ENCODE results near the gene CARD9. TPM values are rescaled to one million over a fixed set of nuclear protein-coding genes. Genes with fewer than 3 reads are reported as not detected.
"Not testable (repeated sequence)": the region's sequence is repeated elsewhere in the genome, so short reads cannot be mapped to it uniquely, and the experiment has no call there.

The CARD9 gene
- total RNA-seq, 1 donor from 2014 or later: 0.94 TPM

DNA sequence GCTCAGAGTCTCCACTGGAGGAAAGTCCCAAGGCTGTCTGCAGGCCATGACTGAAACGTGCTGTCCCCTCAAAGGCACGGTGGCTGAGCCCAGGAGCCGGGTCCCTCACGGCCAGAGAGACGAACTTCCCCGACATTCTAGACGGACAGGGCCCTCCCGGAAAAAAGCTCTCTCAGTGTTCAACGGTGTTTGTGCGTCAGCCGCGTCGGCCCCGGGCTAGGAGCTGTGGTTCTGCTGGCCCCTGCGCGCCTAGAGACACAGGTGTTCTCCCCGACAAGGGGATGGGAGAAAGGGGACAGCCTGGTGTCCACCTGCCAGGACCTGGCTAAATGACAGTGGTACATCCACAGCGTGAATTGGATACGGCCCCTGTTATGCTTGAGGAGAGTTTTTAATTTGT is 51.9 kb downstream of the CARD9 start:
- DNase-seq (ENCODE audit: extremely low spot score, unreplicated experiment): no peak
- no peaks in the 10 kb centered on the region for H3K36me3 Mint-ChIP-seq (ENCODE audit: unreplicated experiment)
- H3K27me3 Mint-ChIP-seq (ENCODE audit: unreplicated experiment): peaks cover 20% of the 10 kb centered on the region
- no peaks in the 10 kb centered on the region for H3K9me3 Mint-ChIP-seq (ENCODE audit: unreplicated experiment)
- H3K4me3 Mint-ChIP-seq (ENCODE audit: unreplicated experiment): no peak overlapping the region
- H3K4me1 Mint-ChIP-seq (ENCODE audit: unreplicated experiment): peaks cover 23% of the 10 kb centered on the region
- TF ChIP-seq CTCF (IDR thresholded peaks at IDR 0.05): no peak
- H3K27ac Mint-ChIP-seq (ENCODE audit: unreplicated experiment): no peak overlapping the region

DNA sequence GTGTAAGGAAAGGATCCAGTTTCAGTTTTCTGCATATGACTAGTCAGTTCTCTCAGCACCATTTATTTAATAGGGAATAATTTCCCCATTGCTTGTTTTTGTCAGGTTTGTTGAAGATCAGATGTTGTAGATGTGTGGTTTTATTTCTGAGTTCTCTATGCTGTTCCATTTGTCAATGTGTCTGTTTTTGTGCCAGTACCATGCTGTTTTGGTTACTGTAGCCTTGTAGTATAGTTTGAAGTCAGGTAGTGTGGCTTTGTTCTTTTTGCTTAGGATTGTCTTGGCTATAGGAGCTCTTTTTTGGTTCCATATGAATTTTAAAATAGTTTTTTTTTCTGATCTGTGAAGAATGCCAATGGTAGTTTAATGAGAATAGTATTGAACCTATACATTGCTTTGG is 52.5 kb downstream of the CARD9 start:
- H3K4me3 Mint-ChIP-seq (ENCODE audit: unreplicated experiment); H3K36me3 Mint-ChIP-seq (ENCODE audit: unreplicated experiment); H3K27ac Mint-ChIP-seq (ENCODE audit: unreplicated experiment); DNase-seq (ENCODE audit: extremely low spot score, unreplicated experiment); H3K9me3 Mint-ChIP-seq (ENCODE audit: unreplicated experiment): not testable (repeated sequence)
- Mint-ChIP-seq H3K27me3 (ENCODE audit: unreplicated experiment) (peaks cover 20% of the 10 kb centered on the region), H3K4me1 (ENCODE audit: unreplicated experiment) (peaks cover 17% of the 10 kb centered on the region)

- peaks cover 20% of the 10 kb centered on the region for H3K27me3 Mint-ChIP-seq (ENCODE audit: unreplicated experiment)
- not testable (repeated sequence) for H3K4me3 Mint-ChIP-seq (ENCODE audit: unreplicated experiment); DNase-seq (ENCODE audit: extremely low spot score, unreplicated experiment); H3K36me3 Mint-ChIP-seq (ENCODE audit: unreplicated experiment); H3K27ac Mint-ChIP-seq (ENCODE audit: unreplicated experiment); H3K9me3 Mint-ChIP-seq (ENCODE audit: unreplicated experiment); H3K4me1 Mint-ChIP-seq (ENCODE audit: unreplicated experiment)
Measured at GRCh38 chr9:136319955-136320354, 53.5 kb downstream of the CARD9 start.

DNA sequence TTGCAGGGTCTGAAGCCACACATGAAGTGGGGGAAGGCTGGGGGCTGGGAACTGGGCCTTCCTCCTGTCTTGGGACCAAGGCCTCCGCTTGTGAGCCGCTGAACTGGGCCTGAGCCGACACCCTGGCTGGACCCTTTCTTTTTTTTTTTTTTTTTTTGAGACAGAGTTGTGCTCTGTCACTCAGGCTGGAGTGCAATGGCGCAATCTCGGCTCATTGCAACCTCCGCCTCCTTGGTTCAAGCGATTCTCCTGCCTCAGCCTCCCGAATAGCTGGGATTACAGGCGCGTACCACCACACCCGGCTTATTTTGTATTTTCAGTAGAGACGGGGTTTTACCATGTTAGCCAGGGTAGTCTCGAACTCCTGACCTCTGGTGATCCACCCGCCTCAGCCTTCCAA is 54.2 kb downstream of the CARD9 start:
- not testable (repeated sequence) for H3K36me3 Mint-ChIP-seq (ENCODE audit: unreplicated experiment); DNase-seq (ENCODE audit: extremely low spot score, unreplicated experiment); H3K27ac Mint-ChIP-seq (ENCODE audit: unreplicated experiment); H3K4me1 Mint-ChIP-seq (ENCODE audit: unreplicated experiment); H3K4me3 Mint-ChIP-seq (ENCODE audit: unreplicated experiment)
- H3K27me3 Mint-ChIP-seq (ENCODE audit: unreplicated experiment): peaks cover 20% of the 10 kb centered on the region
- H3K9me3 Mint-ChIP-seq (ENCODE audit: unreplicated experiment): peaks cover 11% of the 10 kb centered on the region

GRCh38 chr9:136318776-136319241 is 54.7 kb downstream of the CARD9 start:
- no peak for TF ChIP-seq CTCF (IDR thresholded peaks at IDR 0.05)
- no peak for DNase-seq (ENCODE audit: extremely low spot score, unreplicated experiment)
- Mint-ChIP-seq H3K4me3 (ENCODE audit: unreplicated experiment) (no peak overlapping the region), H3K27ac (ENCODE audit: unreplicated experiment) (no peak overlapping the region), H3K9me3 (ENCODE audit: unreplicated experiment) (peaks cover 11% of the 10 kb centered on the region), H3K4me1 (ENCODE audit: unreplicated experiment) (peaks cover 4% of the 10 kb centered on the region), H3K36me3 (ENCODE audit: unreplicated experiment) (peaks cover 2% of the 10 kb centered on the region), H3K27me3 (ENCODE audit: unreplicated experiment) (peaks cover 19% of the 10 kb centered on the region)

DNA sequence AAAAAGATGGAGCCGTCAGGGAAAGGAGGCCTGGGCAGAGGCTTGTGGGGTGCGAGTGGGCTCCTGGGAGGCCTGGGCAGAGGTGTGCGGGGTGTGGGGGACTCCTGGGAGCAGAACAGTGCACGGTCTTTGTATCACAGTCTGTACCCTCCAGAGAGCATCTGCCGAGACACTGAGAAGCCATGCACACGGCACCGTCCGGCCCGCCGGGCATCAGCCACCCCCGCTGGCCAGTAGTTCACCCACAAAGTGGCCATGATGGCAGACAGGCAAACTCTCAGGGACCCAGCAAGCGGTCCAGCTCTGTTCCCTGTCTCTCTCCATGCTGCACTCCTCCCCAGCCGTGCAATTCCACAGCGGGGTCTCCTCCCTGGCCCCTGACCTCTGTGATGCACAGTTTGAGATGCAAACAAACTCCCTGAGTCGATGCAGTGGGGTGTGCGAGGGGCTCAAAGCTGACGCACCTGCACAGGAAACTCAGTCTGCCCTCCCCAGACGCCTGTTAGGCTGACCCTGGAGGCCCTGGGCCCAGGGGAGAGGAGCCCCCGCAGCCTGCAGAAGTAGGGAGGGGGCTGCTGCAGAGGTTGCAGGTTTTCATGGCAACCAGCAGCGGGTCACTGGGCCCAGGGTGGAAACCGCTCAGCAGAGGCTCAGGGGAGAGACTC is 55.2 kb downstream of the CARD9 start:
- H3K27me3 Mint-ChIP-seq (ENCODE audit: unreplicated experiment): peaks cover 14% of the 10 kb centered on the region
- no peak for DNase-seq (ENCODE audit: extremely low spot score, unreplicated experiment)
- peaks cover 11% of the 10 kb centered on the region for H3K9me3 Mint-ChIP-seq (ENCODE audit: unreplicated experiment)
- no peaks in the 10 kb centered on the region for H3K4me1 Mint-ChIP-seq (ENCODE audit: unreplicated experiment)
- no peak for TF ChIP-seq CTCF (IDR thresholded peaks at IDR 0.05)
- H3K36me3 Mint-ChIP-seq (ENCODE audit: unreplicated experiment): peaks cover 2% of the 10 kb centered on the region
- H3K27ac Mint-ChIP-seq (ENCODE audit: unreplicated experiment): no peak overlapping the region
- H3K4me3 Mint-ChIP-seq (ENCODE audit: unreplicated experiment): no peak overlapping the region

Data from osteocyte (in vitro differentiated cells).